Measurements from ENCODE around the gene KREMEN2. TPM values are rescaled to one million over a fixed set of nuclear protein-coding genes. Genes with fewer than 3 reads are reported as not detected.

Gene KREMEN2
- total RNA-seq (2016; rRNA removed; fragmentation: Illumina TruSeq; extraction: Trizol) (0.51 and 1.2 TPM in 2 replicates), polyA plus RNA-seq (2011; rRNA removed) (0.48 and 1.0 TPM in 2 replicates), polyA minus RNA-seq (2011; rRNA and poly(A)+ RNA removed; ENCODE audit: low replicate concordance) (0.33 and 0.68 TPM in 2 replicates), Bru-seq, nascent RNA (percentile 24 among the genes with signal in this experiment), BruChase-seq, experiment 1, labeled RNA remaining after a 6-hour chase (percentile 40 among the genes with signal in this experiment), BruChase-seq, experiment 2, labeled RNA remaining after a 2-hour chase (percentile 28 among the genes with signal in this experiment)
- not detected in 2 replicates for total RNA-seq (2016; cell fraction: cytosol; rRNA removed; fragmentation: Illumina TruSeq; extraction: Trizol; ENCODE audit: low read depth)
- 0.37 and 1.4 TPM in 2 replicates for total RNA-seq (2016; cell fraction: insoluble cytoplasmic fraction; rRNA removed; fragmentation: Illumina TruSeq; extraction: Trizol)
- total RNA-seq (2016; cell fraction: membrane; rRNA removed; fragmentation: Illumina TruSeq; extraction: Trizol), result 0.25 and 0.31 TPM in 2 replicates
- total RNA-seq (2016; cell fraction: nucleus; rRNA removed; fragmentation: Illumina TruSeq; extraction: Trizol), result 0.84 and 0.88 TPM in 2 replicates
- polyA plus RNA-seq (2011; cell fraction: cytosol; rRNA removed), result 0.50 and 1.1 TPM in 2 replicates
- polyA plus RNA-seq (2011; cell fraction: nucleus; rRNA removed), result 2.7 and 4.2 TPM in 2 replicates
- polyA plus RNA-seq (2012), result 0.37 and 0.42 TPM in 2 replicates
- 0.07 and 0.14 TPM in 2 replicates for polyA plus RNA-seq (2016; cell fraction: cytosol; fragmentation: Illumina TruSeq; extraction: Trizol; ENCODE audit: low read depth)
- polyA plus RNA-seq (2016; cell fraction: insoluble cytoplasmic fraction; fragmentation: Illumina TruSeq; extraction: Trizol; ENCODE audit: low read depth), result 0.38 and 0.40 TPM in 2 replicates
- polyA plus RNA-seq (2016; cell fraction: membrane; fragmentation: Illumina TruSeq; extraction: Trizol; ENCODE audit: low read depth), result 0.12 and 0.13 TPM in 2 replicates
- polyA plus RNA-seq (2016; cell fraction: nucleus; fragmentation: Illumina TruSeq; extraction: Trizol; ENCODE audit: insufficient read depth, low read depth), result 0.93 and 1.5 TPM in 2 replicates
- 0.49 and 0.62 TPM in 2 replicates for polyA minus RNA-seq (2011; cell fraction: cytosol; rRNA and poly(A)+ RNA removed)
- not detected in 2 replicates for polyA minus RNA-seq (2011; cell fraction: nucleus; rRNA and poly(A)+ RNA removed)
- long read RNA-seq, experiment 1, partial matches to known transcripts, result 0 of 2 reads
- long read RNA-seq, experiment 1, other reads (novel, unspliced or antisense), result 1 of 2 reads
- long read RNA-seq, experiment 2, transcript KREMEN2-202 (8 exons, 1,882 nt), result major isoform, 5 of 20 reads
- long read RNA-seq, experiment 2, partial matches to known transcripts, result 1 of 20 reads
- long read RNA-seq, experiment 2, other reads (novel, unspliced or antisense), result 5 of 20 reads

- peak within 1 kb of the TSS; percentile 91 for H3K4me2 ChIP-seq (ENCODE audit: low read depth, low read length)
- 0% methylated on average over 9 of the region's 60 CpGs for WGBS (ENCODE audit: low lambda C conversion rate)
- peaks cover 29% of the 10 kb centered on the region for H3K4me1 ChIP-seq (ENCODE audit: insufficient read depth, low read length)
- BruUV-seq (replicated peaks), result no TSS peak
- H3K27me3 ChIP-seq (ENCODE audit: control insufficient read depth in 1 of 2, insufficient read depth in 2 of 2, low read length in 2 of 2), result peaks cover 0 to 15% of the 10 kb centered on the region in 2 experiments; a peak in 3 of 5 replicates
- no peak within 1 kb of the TSS for H3K27ac ChIP-seq (ENCODE audit: extremely low read length, insufficient read depth, low read length)
- ChIA-PET CTCF (ENCODE audit: low intra/inter-chr PET ratio, low total read pairs) (interaction anchor here (1.5 kb wide), 1 partner anchor 20 kb away, joined by 3 read pairs; no protein-coding TSS in a partner anchor), POLR2A (interaction anchor here (1.0 to 2.5 kb wide), 7 partner anchors 16 to 64 kb away, joined by 3 to 11 read pairs (median 5); partner anchors contain the start of genes HCFC1R1, PKMYT1 and THOC6)
- no peak within 1 kb of the TSS for H2AFZ ChIP-seq (ENCODE audit: low read length)
- no peaks in the 10 kb centered on the region for H4K20me1 ChIP-seq (ENCODE audit: insufficient read depth, low read length)
- in situ Hi-C loops (cut with HindIII; ENCODE audit: extremely low pct_ligation_motif_present, low pct_unique_long_range_greater_than_20kb), result no loop called here
- H3K36me3 ChIP-seq (replicated peaks in 1 of 2; ENCODE audit: control insufficient read depth in 1 of 2, insufficient read depth in 2 of 2, low read length in 2 of 2), result no peaks in the 10 kb centered on the region
- ATAC-seq, result peak; percentile 29
- no peaks in the 10 kb centered on the region for H3K9me3 ChIP-seq (ENCODE audit: low read length)
- DNase-seq (ENCODE audit: low spot score), result peak; percentile 56
- no peak for FAIRE-seq
- H3K9ac ChIP-seq (ENCODE audit: insufficient read depth, low read depth, low read length), result 0 out of 2 replicates have a peak within 1 kb of the TSS, but pooled peaks have one; percentile 22
- no peaks in the 10 kb centered on the region for H3K79me2 ChIP-seq (ENCODE audit: insufficient read depth, low read length)
- intact Hi-C loops (cut with micrococcal nuclease; ENCODE audit: unreplicated experiment), result loop anchor here (2.0 kb wide), 1 partner anchor 19 kb away; no protein-coding TSS in a partner anchor
- peak within 1 kb of the TSS; percentile 51 to 78 (median 63) for H3K4me3 ChIP-seq (replicated peaks in 1 of 3; ENCODE audit: insufficient read depth in 1 of 3, low read depth in 2 of 3, low read length in 3 of 3)
- 0 out of 2 replicates have a peak, but pooled peaks have one; percentile 27 for TF ChIP-seq ATF7-NPFF (CRISPR knock-in tag; IDR thresholded peaks at IDR 0.05; ENCODE audit: low read depth)
- no peak for TF ChIP-seq ZBTB40 (IDR thresholded peaks at IDR 0.05)
- TF ChIP-seq ZBTB40 (CRISPR knock-in tag; IDR thresholded peaks at IDR 0.05), result no peak
- TF ChIP-seq NR2C2 (CRISPR knock-in tag; IDR thresholded peaks at IDR 0.05; ENCODE audit: borderline replicate concordance), result 0 out of 2 replicates have a peak, but pooled peaks have one; percentile 29
- TF ChIP-seq FOXC1 (CRISPR knock-in tag; IDR thresholded peaks at IDR 0.05; ENCODE audit: borderline replicate concordance), result no peak
- 0 out of 2 replicates have a peak, but pooled peaks have one; percentile 30 for TF ChIP-seq ZNF317 (CRISPR knock-in tag; IDR thresholded peaks at IDR 0.05)
Observed at GRCh38 chr16:2963723-2964474, at the start of gene KREMEN2. TSS of gene KREMEN2 (plus strand) at chr16:2964275. CDS start at chr16:2964521, 246 bp downstream.

Data from HepG2 (cell line).